ENCODE results near the gene EMX2.

EMX2 gene

DNA sequence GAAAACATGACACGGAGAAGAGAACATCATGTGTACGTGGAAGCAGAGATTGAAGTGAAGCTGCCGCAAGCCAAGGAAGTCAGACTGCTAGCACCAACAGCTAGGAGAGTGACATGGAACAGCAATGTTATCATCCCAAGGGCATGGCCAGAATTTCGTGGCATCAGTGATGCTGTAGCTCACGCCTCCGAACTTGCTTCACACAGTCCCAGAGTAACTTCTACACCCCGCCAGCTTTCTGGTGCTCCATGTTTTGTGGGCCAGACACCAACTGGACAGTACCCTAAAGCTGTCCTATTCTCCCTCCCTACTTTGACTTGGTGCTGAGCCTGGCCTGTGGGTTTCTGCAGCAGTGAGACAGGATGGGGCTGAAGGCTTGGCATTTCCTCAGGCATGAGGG lies 33.0 kb upstream of the EMX2 start:
- Histone ChIP-seq H3K4me3 (ENCODE audit: low read length) (no peak overlapping the region), H3K9ac (ENCODE audit: low read length) (no peak overlapping the region), H3K36me3 (ENCODE audit: control insufficient read depth, insufficient read depth, low read length) (no peaks in the 10 kb centered on the region), H3K9me3 (ENCODE audit: control insufficient read depth, low read length) (no peaks in the 10 kb centered on the region), H3K27me3 (ENCODE audit: control insufficient read depth, insufficient read depth, low read length) (peaks cover 7% of the 10 kb centered on the region), H3K4me1 (ENCODE audit: control insufficient read depth, insufficient read depth, low read length) (no peaks in the 10 kb centered on the region)

DNA sequence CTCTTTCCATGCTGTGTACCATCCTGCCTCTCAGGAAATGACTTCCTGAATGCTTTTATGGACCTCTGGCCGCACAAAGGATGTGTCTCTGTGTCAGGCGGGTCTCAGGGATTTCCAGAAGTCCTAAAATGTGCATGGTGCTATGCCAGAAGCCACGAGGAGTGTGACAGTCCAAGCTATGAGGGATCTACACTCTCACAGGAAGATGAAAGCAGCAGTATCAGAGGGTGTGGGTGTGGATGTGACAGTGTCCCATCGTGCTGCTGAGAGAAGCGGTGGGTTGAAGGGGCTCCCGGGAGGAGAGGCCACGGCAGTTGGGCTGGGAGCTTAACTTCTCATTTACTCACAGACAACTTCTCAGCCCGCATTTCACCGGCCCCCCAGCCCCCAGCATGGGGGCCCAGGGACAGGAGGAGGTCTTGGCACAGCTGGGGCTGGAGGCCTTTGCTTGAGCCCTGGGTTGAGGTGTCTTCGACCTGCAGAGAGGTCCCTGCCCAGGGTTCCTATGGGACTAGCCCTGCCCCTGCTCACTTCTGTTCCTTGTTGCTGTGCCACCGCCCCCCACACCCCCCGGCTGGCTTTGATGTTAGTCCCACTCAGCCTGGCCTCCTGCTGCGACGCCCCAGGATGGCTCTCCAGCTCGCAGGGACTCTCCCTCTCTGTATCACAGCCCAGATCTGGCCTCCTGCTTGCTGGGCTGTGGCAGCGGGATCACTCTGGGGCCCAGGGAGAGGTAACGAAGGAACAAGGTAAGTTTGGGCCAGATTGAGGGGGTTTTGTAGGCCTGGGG lies 30.8 kb upstream of the EMX2 start:
- peaks cover 7% of the 10 kb centered on the region for H3K27me3 ChIP-seq (ENCODE audit: control insufficient read depth, insufficient read depth, low read length)
- H3K9ac ChIP-seq (ENCODE audit: low read length): no peak overlapping the region
- no peak overlapping the region for H3K4me3 ChIP-seq (ENCODE audit: low read length)
- H3K9me3 ChIP-seq (ENCODE audit: control insufficient read depth, low read length): no peaks in the 10 kb centered on the region
- H3K4me1 ChIP-seq (ENCODE audit: control insufficient read depth, insufficient read depth, low read length): no peaks in the 10 kb centered on the region
- no peaks in the 10 kb centered on the region for H3K36me3 ChIP-seq (ENCODE audit: control insufficient read depth, insufficient read depth, low read length)

GRCh38 chr10:117514971-117515370 lies 27.6 kb upstream of the EMX2 start:
- no peaks in the 10 kb centered on the region for H3K4me1 ChIP-seq (ENCODE audit: control insufficient read depth, insufficient read depth, low read length)
- H3K4me3 ChIP-seq (ENCODE audit: low read length): no peak overlapping the region
- H3K9ac ChIP-seq (ENCODE audit: low read length): no peak overlapping the region
- H3K36me3 ChIP-seq (ENCODE audit: control insufficient read depth, insufficient read depth, low read length): no peaks in the 10 kb centered on the region
- no peaks in the 10 kb centered on the region for H3K9me3 ChIP-seq (ENCODE audit: control insufficient read depth, low read length)
- peaks cover 12% of the 10 kb centered on the region for H3K27me3 ChIP-seq (ENCODE audit: control insufficient read depth, insufficient read depth, low read length)

DNA sequence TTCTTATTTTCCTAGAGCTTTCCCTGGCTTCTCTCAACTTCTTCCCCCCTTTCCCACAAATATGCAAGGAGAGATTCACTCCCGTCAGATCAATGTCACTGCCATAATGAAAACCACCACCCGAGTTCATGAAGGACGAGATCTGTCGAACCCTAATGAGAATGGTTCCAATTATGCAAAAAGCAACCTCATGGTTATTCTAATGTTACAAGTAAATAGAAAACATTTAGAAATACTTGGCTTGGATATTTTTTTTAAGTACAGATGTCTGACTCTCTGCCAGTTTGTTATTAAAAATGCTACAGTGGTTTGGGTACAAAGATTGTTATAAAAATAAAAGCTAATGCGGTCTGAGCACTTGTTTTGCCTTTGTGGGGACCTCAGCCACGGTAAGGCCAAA lies 25.9 kb upstream of the EMX2 start:
- no peaks in the 10 kb centered on the region for H3K36me3 ChIP-seq (ENCODE audit: control insufficient read depth, insufficient read depth, low read length)
- peaks cover 12% of the 10 kb centered on the region for H3K27me3 ChIP-seq (ENCODE audit: control insufficient read depth, insufficient read depth, low read length)
- H3K4me1 ChIP-seq (ENCODE audit: control insufficient read depth, insufficient read depth, low read length): no peaks in the 10 kb centered on the region
- H3K4me3 ChIP-seq (ENCODE audit: low read length): no peak overlapping the region
- no peaks in the 10 kb centered on the region for H3K9me3 ChIP-seq (ENCODE audit: control insufficient read depth, low read length)
- H3K9ac ChIP-seq (ENCODE audit: low read length): no peak overlapping the region

GRCh38 chr10:117518246-117518645 lies 24.3 kb upstream of the EMX2 start:
- Histone ChIP-seq H3K4me3 (ENCODE audit: low read length) (no peak overlapping the region), H3K9ac (ENCODE audit: low read length) (no peak overlapping the region), H3K9me3 (ENCODE audit: control insufficient read depth, low read length) (no peaks in the 10 kb centered on the region), H3K4me1 (ENCODE audit: control insufficient read depth, insufficient read depth, low read length) (no peaks in the 10 kb centered on the region), H3K27me3 (ENCODE audit: control insufficient read depth, insufficient read depth, low read length) (peaks cover 4% of the 10 kb centered on the region), H3K36me3 (ENCODE audit: control insufficient read depth, insufficient read depth, low read length) (no peaks in the 10 kb centered on the region)

DNA sequence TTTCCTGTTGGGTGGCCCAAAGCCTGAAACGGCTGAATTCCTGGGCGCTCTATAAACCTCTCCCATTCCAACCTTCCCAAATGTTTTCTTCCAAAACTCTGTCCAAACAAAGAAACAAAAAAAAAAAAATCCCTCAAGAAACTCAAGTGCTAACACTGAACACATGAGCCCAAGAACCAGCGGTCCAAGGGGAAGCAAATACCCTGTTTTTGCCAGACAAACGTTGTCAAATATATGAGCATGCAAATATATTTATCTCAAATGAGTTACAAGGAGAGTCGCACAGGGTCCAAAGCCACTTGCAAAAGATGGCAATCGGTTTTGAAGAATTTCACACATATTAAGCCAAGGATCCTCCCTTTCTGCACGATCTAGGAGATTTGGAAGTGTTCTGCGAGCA lies 23.3 kb upstream of the EMX2 start:
- no peaks in the 10 kb centered on the region for H3K4me1 ChIP-seq (ENCODE audit: control insufficient read depth, insufficient read depth, low read length)
- no peaks in the 10 kb centered on the region for H3K36me3 ChIP-seq (ENCODE audit: control insufficient read depth, insufficient read depth, low read length)
- H3K27me3 ChIP-seq (ENCODE audit: control insufficient read depth, insufficient read depth, low read length): peaks cover 8% of the 10 kb centered on the region
- no peaks in the 10 kb centered on the region for H3K9me3 ChIP-seq (ENCODE audit: control insufficient read depth, low read length)
- H3K4me3 ChIP-seq (ENCODE audit: low read length): no peak overlapping the region
- no peak overlapping the region for H3K9ac ChIP-seq (ENCODE audit: low read length)

DNA sequence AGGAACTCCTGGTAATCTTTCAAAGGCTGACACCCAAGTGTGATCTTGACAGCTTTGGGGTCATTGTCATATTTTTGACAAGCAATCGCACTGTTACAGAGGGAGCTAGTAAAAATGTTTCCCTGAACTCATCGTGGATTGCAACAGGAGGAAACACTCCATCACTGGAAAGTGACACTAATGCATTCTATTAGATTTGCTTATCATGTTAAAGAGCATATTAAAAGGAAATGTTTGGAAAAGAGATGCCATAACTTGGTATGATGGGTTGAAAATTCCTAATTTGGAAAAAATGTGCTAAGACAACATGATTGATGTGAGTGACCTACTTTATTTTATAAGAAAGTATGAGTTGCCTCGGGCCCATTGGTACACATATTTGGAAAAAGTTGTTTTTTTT lies 22.7 kb upstream of the EMX2 start:
- Histone ChIP-seq H3K9me3 (ENCODE audit: control insufficient read depth, low read length) (no peaks in the 10 kb centered on the region), H3K4me1 (ENCODE audit: control insufficient read depth, insufficient read depth, low read length) (no peaks in the 10 kb centered on the region), H3K36me3 (ENCODE audit: control insufficient read depth, insufficient read depth, low read length) (no peaks in the 10 kb centered on the region), H3K4me3 (ENCODE audit: low read length) (no peak overlapping the region), H3K27me3 (ENCODE audit: control insufficient read depth, insufficient read depth, low read length) (peaks cover 8% of the 10 kb centered on the region), H3K9ac (ENCODE audit: low read length) (no peak overlapping the region)

DNA sequence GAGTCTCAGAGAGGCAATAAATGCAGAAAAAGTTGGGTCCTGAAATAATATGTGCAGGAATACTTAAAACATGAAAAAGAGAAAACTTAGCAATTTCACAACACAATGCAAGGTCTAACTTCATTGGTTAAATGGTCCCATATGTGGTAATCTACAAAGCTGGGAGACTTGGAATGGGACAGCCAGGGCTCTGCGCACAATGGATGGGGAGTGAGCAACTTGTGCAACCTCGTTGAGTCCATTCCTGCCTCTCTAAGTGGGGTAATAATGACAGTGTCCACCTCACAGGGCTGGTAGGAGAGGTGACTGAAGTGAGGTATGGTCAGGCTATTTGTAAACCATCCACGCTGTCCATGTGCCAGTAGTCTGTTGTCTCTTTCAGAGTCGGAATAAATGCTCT lies 11.8 kb upstream of the EMX2 start:
- H3K4me1 ChIP-seq (ENCODE audit: control insufficient read depth, insufficient read depth, low read length): peaks cover 4% of the 10 kb centered on the region
- no peak overlapping the region for H3K4me3 ChIP-seq (ENCODE audit: low read length)
- no peak overlapping the region for H3K9ac ChIP-seq (ENCODE audit: low read length)
- no peaks in the 10 kb centered on the region for H3K36me3 ChIP-seq (ENCODE audit: control insufficient read depth, insufficient read depth, low read length)
- H3K9me3 ChIP-seq (ENCODE audit: control insufficient read depth, low read length): no peaks in the 10 kb centered on the region
- peaks cover 70% of the 10 kb centered on the region for H3K27me3 ChIP-seq (ENCODE audit: control insufficient read depth, insufficient read depth, low read length)

DNA sequence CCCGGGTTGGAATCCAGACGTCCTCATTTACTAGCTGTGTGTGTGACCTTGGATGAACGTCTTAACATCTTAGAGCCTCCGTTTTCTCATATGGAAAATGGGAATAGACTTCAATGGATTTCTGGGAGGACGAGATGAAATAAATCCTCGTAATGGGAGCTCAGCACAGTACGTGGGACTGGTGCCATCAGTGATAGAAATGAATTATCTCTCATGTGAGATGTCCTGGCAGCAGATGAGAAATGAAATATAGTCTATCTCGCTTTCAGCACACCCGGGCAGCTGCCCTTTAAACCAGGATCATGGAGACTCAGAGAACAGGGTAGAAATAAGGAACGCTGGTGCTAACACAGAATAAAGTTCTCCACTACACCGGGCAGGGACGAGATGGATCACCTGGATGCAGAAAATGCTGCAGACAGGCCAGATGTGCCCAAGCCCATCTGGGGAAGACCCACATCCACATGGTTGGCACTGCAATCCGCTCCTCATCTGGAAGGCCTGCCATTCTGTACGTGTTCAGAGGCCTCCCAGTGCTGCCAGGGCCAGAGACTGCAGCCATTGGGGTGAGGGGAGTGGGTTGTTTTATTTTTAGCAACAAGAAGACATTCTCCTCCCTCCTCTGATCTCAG lies 11.1 kb upstream of the EMX2 start:
- Histone ChIP-seq H3K4me1 (ENCODE audit: control insufficient read depth, insufficient read depth, low read length) (peaks cover 4% of the 10 kb centered on the region), H3K36me3 (ENCODE audit: control insufficient read depth, insufficient read depth, low read length) (no peaks in the 10 kb centered on the region), H3K9me3 (ENCODE audit: control insufficient read depth, low read length) (no peaks in the 10 kb centered on the region), H3K9ac (ENCODE audit: low read length) (no peak overlapping the region), H3K4me3 (ENCODE audit: low read length) (no peak overlapping the region), H3K27me3 (ENCODE audit: control insufficient read depth, insufficient read depth, low read length) (peaks cover 77% of the 10 kb centered on the region)

DNA sequence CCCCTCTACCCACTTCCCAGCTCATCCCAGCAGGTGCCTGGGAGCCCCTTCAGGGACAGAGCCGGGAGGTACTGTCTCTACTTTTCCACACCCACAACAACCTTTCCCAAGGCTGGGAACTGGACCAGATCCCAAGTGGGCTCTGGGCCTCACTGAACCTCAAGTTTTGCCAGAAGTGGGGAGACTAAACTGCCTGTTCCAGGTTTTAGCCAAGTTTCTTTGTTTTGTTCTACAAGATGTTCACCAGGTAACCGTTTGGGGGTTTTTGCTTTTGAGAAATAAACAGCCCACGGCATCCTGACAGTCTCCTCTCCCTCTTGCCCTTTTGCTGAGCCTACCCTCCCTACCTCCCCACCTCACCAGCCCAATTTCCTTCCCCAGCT lies 10.6 kb upstream of the EMX2 start:
- no peak overlapping the region for H3K4me3 ChIP-seq (ENCODE audit: low read length)
- no peaks in the 10 kb centered on the region for H3K36me3 ChIP-seq (ENCODE audit: control insufficient read depth, insufficient read depth, low read length)
- H3K27me3 ChIP-seq (ENCODE audit: control insufficient read depth, insufficient read depth, low read length): peaks cover 82% of the 10 kb centered on the region
- no peak overlapping the region for H3K9ac ChIP-seq (ENCODE audit: low read length)
- H3K4me1 ChIP-seq (ENCODE audit: control insufficient read depth, insufficient read depth, low read length): peaks cover 4% of the 10 kb centered on the region
- H3K9me3 ChIP-seq (ENCODE audit: control insufficient read depth, low read length): no peaks in the 10 kb centered on the region

- Histone ChIP-seq H3K9ac (ENCODE audit: low read length) (no peak overlapping the region), H3K36me3 (ENCODE audit: control insufficient read depth, insufficient read depth, low read length) (no peaks in the 10 kb centered on the region), H3K4me1 (ENCODE audit: control insufficient read depth, insufficient read depth, low read length) (peaks cover 9% of the 10 kb centered on the region), H3K4me3 (ENCODE audit: low read length) (no peak overlapping the region), H3K27me3 (ENCODE audit: control insufficient read depth, insufficient read depth, low read length) (peaks cover 85% of the 10 kb centered on the region), H3K9me3 (ENCODE audit: control insufficient read depth, low read length) (no peaks in the 10 kb centered on the region)
Measured at GRCh38 chr10:117532451-117533107, 10.0 kb upstream of the EMX2 start.

DNA sequence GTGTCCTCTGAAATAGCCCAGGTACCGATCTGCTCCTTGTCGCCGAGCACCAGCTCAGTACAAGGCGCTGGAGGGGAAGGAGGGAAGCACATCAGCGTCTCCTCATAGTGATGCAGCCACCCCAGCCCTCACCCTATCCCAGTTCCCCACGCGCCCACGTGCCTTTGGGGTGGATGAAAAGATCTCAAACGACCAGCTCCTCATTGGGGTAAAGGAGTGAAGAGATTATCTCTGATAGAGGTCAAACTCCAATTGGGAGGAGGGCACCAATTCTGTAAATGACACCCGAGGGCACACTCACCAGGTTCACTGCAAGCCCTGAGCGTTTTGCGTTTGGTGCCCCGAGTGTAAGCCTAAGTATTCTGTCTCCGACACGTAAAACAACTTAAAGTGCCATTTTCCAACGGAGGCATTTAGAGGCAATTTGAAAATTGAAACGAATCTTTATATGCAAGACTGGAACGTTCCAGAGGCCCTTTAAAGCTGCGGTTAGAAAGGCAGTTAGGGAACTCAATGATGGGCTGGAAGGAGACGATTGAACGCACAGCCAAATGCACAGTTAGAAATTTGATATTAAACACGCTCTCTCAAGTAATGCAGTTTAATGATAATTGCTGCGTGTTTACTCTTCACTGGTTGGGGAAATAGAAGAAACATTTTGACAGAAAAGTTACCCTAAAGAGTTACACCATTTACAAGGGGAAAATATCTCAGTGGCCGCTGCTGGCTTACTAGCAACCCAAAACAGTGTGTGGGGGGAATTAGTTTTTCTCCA lies 8.9 kb upstream of the EMX2 start:
- Histone ChIP-seq H3K9ac (ENCODE audit: low read length) (no peak overlapping the region), H3K27me3 (ENCODE audit: control insufficient read depth, insufficient read depth, low read length) (peaks cover 90% of the 10 kb centered on the region)

More for the DNA sequence above, 8.9 kb upstream of the EMX2 start:
- H3K4me3 ChIP-seq (ENCODE audit: low read length): no peak overlapping the region
- peaks cover 13% of the 10 kb centered on the region for H3K4me1 ChIP-seq (ENCODE audit: control insufficient read depth, insufficient read depth, low read length)
- H3K9me3 ChIP-seq (ENCODE audit: control insufficient read depth, low read length): no peaks in the 10 kb centered on the region
- no peaks in the 10 kb centered on the region for H3K36me3 ChIP-seq (ENCODE audit: control insufficient read depth, insufficient read depth, low read length)
